Activated CD4-positive, alpha-beta T cell treated with anti-CD3 and anti-CD28 coated beads for 48 hours (primary cell): Measurements from ENCODE around the gene PSME3IP1.

Experiments used
- DNase-seq: peaks from one replicate; pipeline ENCODE4 v3.0.0-alpha.2; 2020

PSME3IP1 gene

DNA sequence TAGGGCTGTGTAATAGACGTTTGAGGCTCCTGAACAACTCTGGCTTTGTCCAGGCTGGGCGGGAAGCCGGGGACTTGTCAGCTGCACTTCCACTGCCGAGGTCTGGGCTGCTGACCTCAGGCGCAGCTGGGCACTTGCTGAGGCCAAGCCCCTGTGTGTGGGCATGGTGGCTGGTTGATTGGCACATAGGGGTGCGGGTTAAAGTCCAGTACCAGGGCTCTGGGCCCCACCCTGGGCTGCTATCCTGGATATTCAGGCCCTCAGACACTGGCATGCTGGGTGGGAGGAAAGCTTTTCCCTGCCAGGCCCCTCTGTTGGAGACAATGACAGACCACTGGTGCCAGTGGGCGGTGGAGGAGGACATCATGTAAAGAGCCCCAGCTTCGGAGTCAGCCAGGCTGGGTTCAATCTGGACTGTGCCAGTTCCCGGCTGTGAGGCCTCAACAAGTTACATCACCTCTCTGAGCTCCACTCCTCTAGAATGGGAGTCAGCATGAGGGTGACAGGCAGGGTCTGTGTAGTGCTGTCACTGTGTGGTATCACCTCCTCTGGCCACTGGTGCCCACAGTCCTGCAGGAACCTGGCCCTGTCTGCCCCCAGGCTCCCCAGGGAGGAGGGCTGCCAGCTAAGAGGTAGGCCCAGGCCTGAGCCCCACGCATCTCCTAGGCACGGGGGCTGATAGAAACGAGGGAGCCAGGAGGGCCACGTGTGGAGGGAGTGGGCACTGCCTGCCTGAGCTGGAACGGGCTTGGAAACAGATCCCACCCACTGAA is 42.5 kb downstream of the PSME3IP1 start:
- no peak for DNase-seq

DNA sequence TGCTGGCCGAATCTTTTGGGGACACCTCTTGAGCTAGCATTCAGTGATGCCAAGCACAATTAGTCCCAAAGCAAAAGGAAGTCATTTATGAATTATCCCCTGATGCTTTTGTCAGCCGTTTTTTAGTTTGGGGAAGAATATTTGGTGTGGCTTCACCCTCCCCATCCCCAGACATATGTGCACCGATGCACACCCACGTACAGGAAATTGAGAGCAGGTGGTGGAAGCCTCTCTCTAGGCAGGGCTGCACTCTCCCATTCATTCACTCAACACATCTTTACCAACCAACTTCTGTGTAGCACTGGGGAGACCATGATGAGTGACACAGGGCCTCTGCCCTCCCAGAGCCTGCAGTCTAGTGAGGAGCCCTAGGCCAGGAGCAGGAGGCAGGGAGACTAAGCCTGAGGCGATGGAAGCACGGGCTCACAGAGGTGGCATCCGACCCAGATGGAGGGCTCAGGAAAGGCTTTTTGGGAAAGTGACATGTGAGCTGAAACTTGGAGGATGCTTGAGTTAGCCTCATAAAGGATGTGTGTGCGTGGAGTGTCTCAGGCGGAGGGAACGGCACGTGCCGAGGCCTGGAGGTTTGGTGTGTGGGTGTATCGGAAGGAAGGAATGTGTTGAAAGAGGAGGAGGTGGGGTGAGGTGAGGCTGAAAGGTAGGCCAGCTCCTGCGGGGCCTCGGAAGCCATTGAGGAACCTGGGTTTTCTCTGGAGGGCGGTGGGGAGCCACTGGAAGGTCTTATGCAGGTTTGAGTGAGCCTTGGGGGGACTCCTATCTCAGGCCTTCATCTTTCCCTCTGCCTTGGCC is 43.8 kb downstream of the PSME3IP1 start:
- peak; percentile 32 for DNase-seq

DNA sequence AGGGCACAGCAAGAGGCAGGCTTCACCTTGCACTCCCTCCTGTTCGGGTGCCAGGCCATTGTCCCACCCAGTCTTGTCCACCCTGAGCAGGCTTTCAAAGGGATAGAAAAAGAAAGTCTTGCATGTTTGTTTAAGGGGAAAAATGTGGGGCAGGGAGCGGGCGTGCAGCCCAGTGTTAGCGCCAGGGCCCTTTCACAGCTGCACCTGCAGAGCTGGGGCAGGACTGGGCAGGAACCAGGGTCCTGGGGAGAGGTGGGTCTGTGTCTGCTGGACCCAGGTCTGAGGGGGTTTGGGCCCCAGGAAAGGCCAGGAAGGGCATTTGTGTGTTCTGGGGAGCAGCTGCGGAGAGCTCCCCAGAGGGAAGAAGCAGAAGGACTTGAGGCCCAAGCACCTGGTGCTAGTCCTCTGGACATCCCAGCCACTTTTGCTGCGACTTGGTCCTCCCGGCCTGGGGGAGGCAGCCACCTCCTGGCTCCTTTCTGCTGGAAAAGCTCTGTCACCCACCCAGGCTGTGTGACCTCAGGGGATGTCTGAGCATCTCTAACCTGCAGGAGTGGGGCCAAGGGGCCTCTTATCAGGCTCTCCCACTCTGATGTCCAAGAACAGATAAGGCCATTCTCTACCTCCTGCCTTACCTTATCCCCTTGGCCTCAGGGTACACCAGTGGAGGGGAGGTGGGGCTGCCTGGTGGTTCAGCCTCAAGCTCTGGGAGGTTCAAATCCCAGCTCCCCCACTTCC is 44.7 kb downstream of the PSME3IP1 start:
- no peak for DNase-seq

- DNase-seq, result no peak
These were observed 47.4 kb downstream of the PSME3IP1 start for GRCh38 chr16:57138281-57138935.

DNA sequence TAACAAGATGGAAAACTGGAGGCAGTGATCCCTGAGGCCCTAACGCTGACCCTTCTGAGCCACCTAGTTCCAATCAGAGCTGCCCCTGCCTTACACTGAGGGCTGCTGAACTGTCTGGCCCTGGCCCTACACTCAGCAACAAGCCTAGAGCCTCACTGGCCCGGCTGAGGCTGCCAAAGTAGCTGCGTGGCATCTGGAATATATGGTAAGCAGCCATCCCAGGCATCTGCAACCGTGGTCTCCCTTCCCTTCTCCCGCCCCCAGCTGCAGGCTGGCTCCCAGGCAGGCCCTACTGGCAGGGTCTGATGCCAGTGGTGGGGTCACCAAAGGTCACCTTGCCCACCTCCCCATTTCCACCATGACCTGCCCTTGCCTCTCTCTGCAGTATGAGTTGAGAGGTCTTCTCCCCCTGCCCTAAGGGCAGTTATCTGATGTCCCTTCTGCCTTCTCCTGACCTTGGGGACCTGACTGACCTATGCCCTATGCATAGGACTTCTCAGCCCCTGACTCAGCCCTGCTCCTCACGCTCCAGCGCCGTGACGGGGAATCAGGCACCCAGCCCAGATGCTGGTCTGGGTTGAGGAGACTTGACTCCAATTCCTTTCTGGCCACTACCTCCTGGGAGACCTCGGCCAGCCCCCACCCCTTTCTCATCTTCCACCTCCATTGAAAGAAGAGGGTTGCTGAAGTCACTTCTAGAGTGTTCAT is 48.1 kb downstream of the PSME3IP1 start:
- no peak for DNase-seq

- no peak for DNase-seq
These were observed 48.8 kb downstream of the PSME3IP1 start for GRCh38 chr16:57137043-57137442.

DNA sequence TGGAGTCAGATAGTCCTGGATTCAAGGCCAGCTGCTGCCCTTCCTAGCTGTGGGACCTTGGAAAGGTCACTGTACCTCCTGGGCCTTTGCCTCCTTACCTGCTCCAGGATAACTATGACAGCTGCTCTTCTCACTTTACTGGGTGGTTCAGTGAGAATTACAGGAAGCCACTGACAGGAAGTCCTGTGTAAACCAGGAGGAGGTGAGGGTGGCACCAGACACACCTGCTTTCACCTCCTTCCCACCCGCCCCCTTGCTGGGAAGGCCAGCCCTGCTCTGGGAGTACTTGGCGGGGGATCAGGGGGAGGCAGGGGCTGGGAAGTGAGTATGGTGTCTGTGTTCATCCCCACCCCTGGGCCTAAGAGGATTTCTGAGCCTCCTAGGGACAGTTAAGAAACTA is 50.9 kb downstream of the PSME3IP1 start:
- DNase-seq, result peak; percentile 32

GRCh38 chr16:57133886-57134285 is 52.0 kb downstream of the PSME3IP1 start:
- DNase-seq, result no peak

DNA sequence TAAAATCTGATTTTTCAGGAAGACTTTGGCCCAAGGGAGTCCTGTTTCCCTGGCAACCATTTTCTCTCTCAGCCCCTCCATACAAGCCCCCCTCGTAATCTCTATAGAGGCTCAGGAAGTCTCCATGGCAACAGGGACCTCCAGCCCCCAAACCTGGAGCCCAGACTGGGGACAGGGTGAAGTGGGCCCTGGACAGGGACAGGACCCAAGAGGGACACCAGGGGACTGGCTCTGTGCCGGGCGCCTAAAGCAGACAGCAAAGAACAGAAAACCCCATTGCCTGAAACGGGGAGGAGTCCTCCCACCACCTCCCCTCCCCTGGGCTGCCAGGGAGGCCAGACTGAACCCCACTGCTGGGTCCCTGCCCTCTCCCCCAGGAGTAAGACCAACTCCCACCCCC is 52.8 kb downstream of the PSME3IP1 start:
- no peak for DNase-seq

DNA sequence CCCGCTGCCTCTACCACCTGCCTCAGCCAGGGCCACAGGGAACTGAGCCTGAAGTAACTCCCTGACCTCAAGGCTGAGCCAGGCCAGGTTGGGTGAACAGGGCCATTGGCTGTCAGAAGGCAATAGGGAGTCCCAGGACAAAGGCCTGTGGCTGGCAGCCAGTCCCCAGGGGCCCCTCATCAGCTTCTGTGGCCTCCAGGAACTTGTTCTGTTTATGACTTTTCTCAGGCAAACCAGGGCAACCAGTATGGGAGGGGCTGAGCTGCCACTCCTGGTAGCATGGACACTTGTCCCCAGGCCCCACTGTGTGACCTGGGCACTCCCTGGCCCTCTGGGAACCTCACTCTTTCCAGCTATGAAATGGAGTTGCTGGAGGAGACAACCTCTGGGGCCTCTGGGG is 53.4 kb downstream of the PSME3IP1 start:
- DNase-seq, result no peak

GRCh38 chr16:57131351-57131970 is 54.4 kb downstream of the PSME3IP1 start:
- no peak for DNase-seq

DNA sequence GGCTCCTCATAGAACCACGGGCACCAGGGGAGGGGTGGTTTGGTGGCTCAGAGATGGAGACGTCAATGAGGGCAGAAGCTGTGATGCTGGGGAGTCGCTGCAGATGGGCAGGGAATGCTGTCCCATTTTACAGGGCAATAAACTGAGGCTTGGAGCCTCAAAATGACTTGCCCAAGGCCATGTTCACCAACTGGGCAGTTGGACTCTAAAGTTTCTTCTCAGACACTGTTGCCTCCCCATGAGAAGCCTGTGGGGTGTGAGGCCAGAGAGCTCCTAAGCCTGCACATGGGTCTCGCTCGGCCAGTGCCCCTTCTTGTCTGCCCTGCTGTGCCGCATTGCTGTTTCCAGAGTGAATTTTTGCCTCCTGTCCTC is 54.9 kb downstream of the PSME3IP1 start:
- DNase-seq, result no peak

- peak; percentile 48 for DNase-seq
These were observed 57.0 kb downstream of the PSME3IP1 start for GRCh38 chr16:57128771-57129389.

DNA sequence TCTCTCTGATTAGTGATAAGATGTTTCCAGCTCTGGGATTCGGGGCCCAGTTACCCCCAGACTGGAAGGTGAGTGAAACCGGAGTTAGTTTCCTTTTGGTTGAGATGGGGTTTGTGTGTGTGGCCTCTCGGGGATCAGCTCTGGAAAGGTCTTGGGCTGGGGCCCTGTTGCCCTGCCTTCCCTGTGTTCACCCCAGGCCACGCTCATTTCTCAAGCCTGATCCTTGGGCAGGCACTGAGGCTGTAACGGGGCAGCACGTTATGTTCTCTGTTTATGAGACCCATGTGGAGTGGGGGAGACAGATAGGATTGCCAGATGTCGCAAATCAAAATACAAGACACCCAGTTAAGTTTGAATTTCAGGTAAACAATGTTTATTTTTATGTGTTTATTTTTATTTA is 58.0 kb downstream of the PSME3IP1 start:
- DNase-seq, result no peak

- no peak for DNase-seq
These were observed 58.6 kb downstream of the PSME3IP1 start for GRCh38 chr16:57127037-57127763.

- DNase-seq, result no peak
These were observed 59.4 kb downstream of the PSME3IP1 start for GRCh38 chr16:57126411-57126810.

- DNase-seq, result no peak
These were observed 59.9 kb downstream of the PSME3IP1 start for GRCh38 chr16:57125969-57126368.

- no peak for DNase-seq
These were observed 60.5 kb downstream of the PSME3IP1 start for GRCh38 chr16:57125376-57125775.

GRCh38 chr16:57123974-57124674 is 61.7 kb downstream of the PSME3IP1 start:
- DNase-seq, result no peak
